Osteoblast (primary cell): ENCODE measurements around the gene MCF2L. TPM values are rescaled to one million over a fixed set of nuclear protein-coding genes. Genes with fewer than 3 reads are reported as not detected.
A peak's percentile ranks its signal among the peaks of the same experiment; 100 is the strongest.

Source experiments
- DNase-seq: peaks from one replicate; pipeline ENCODE4 v3.0.0; 2011; ENCODE audit warnings: low spot score, mixed read lengths; ENCODE audit not compliant: insufficient read length; ENCODE audit errors: missing footprints
- H2AFZ ChIP-seq: 2 replicates; pipeline ENCODE4 v1.6.0; 2011; ENCODE audit warnings: mild to moderate bottlenecking, low read length
- H3K27ac ChIP-seq: 2 replicates; pipeline ENCODE4 v1.5.1; 2011; ENCODE audit warnings: mild to moderate bottlenecking, low read depth, low read length, moderate library complexity
- H3K27me3 ChIP-seq: 2 replicates; pipeline ENCODE4 v1.6.0; 2012; ENCODE audit warnings: mild to moderate bottlenecking, control low read depth, inconsistent platforms, low read length, moderate library complexity; ENCODE audit not compliant: insufficient read depth
- H3K36me3 ChIP-seq: 2 replicates; pipeline ENCODE4 v1.5.1; 2011; ENCODE audit warnings: mild to moderate bottlenecking, low read length, control low read depth, moderate library complexity; ENCODE audit not compliant: insufficient read depth
- H3K4me1 ChIP-seq: 2 replicates; pipeline ENCODE4 v1.5.1; 2011; ENCODE audit warnings: mild to moderate bottlenecking, low read length, control low read depth, moderate library complexity; ENCODE audit not compliant: insufficient read depth
- H3K4me2 ChIP-seq: 2 replicates; pipeline ENCODE4 v1.6.0; 2011; ENCODE audit warnings: mild to moderate bottlenecking, low read length; ENCODE audit not compliant: insufficient read depth
- H3K4me3 ChIP-seq: fragments of 200-600 bp; sonication (generic); 3 replicates; pipeline ENCODE4 v1.5.1; 2012; ENCODE audit warnings: mild to moderate bottlenecking, low read length, inconsistent platforms; ENCODE audit not compliant: insufficient read depth
- H3K79me2 ChIP-seq: 2 replicates; pipeline ENCODE4 v1.6.0; 2012; ENCODE audit warnings: mild to moderate bottlenecking, low read length, control low read depth, inconsistent platforms; ENCODE audit not compliant: insufficient read depth
- H3K9me3 ChIP-seq: 2 replicates; pipeline ENCODE4 v1.5.1; 2011; ENCODE audit warnings: low read depth, low read length, control low read depth
- H4K20me1 ChIP-seq: 2 replicates; pipeline ENCODE4 v1.6.0; 2012; ENCODE audit warnings: mild to moderate bottlenecking, low read length, control low read depth; ENCODE audit not compliant: insufficient read depth
- CTCF ChIP-seq: IDR thresholded peaks from 2 replicates; pipeline ENCODE4 v1.5.1; 2011; ENCODE audit warnings: mild to moderate bottlenecking, low read depth, low read length, moderate library complexity; ENCODE audit errors: extremely low read depth
- total RNA-seq: library from RNA; depleted of rRNA; stranded (reverse); fragments of >200 nt; gene quantifications from 2 replicates; pipeline ENCODE4 v1.2.3, GENCODE V29; 2012

Gene MCF2L
- total RNA-seq, 1 donor = 6.5 TPM

- Histone ChIP-seq H3K36me3 (no peaks in the 10 kb centered on the region), H3K4me3 (no peak overlapping the region), H3K27ac (no peak overlapping the region), H3K4me1 (no peaks in the 10 kb centered on the region), H3K4me2 (no peak overlapping the region), H3K79me2 (no peaks in the 10 kb centered on the region), H3K9me3 (no peaks in the 10 kb centered on the region), H2AFZ (no peak overlapping the region), H4K20me1 (no peaks in the 10 kb centered on the region), H3K27me3 (no peaks in the 10 kb centered on the region)
- DNase-seq = peak; percentile 59
- TF ChIP-seq CTCF = no peak
Observed at GRCh38 chr13:113145911-113146598, 177.0 kb downstream of the MCF2L start.

GRCh38 chr13:113146750-113147149 lies 177.7 kb downstream of the MCF2L start:
- Histone ChIP-seq H3K4me2 (no peak overlapping the region), H2AFZ (no peak overlapping the region), H3K36me3 (no peaks in the 10 kb centered on the region), H3K27ac (no peak overlapping the region), H3K27me3 (no peaks in the 10 kb centered on the region), H3K4me1 (no peaks in the 10 kb centered on the region), H3K9me3 (no peaks in the 10 kb centered on the region), H3K4me3 (no peak overlapping the region), H3K79me2 (no peaks in the 10 kb centered on the region), H4K20me1 (no peaks in the 10 kb centered on the region)
- peak; percentile 26 for DNase-seq
- no peak for TF ChIP-seq CTCF

GRCh38 chr13:113147206-113147605 lies 178.2 kb downstream of the MCF2L start:
- Histone ChIP-seq H2AFZ (no peak overlapping the region), H3K9me3 (no peaks in the 10 kb centered on the region), H3K4me3 (no peak overlapping the region), H3K4me1 (peaks cover 2% of the 10 kb centered on the region), H3K27ac (no peak overlapping the region), H4K20me1 (no peaks in the 10 kb centered on the region), H3K27me3 (peaks cover 3% of the 10 kb centered on the region), H3K4me2 (no peak overlapping the region), H3K36me3 (no peaks in the 10 kb centered on the region), H3K79me2 (no peaks in the 10 kb centered on the region)
- no peak for DNase-seq
- no peak for TF ChIP-seq CTCF

- no peaks in the 10 kb centered on the region for H3K79me2 ChIP-seq
- no peak overlapping the region for H3K27ac ChIP-seq
- H2AFZ ChIP-seq = no peak overlapping the region
- H3K27me3 ChIP-seq = peaks cover 3% of the 10 kb centered on the region
- peaks cover 14% of the 10 kb centered on the region for H3K4me1 ChIP-seq
- H4K20me1 ChIP-seq = no peaks in the 10 kb centered on the region
- no peak overlapping the region for H3K4me2 ChIP-seq
- H3K9me3 ChIP-seq = no peaks in the 10 kb centered on the region
- H3K36me3 ChIP-seq = no peaks in the 10 kb centered on the region
- H3K4me3 ChIP-seq = no peak overlapping the region
- TF ChIP-seq CTCF = no peak
- peak; percentile 23 for DNase-seq
Observed at GRCh38 chr13:113148407-113148806, 179.4 kb downstream of the MCF2L start.
